MM.1S (cell line): ENCODE results near the gene CLEC2B.

ENCODE experiments used
- EZH2 ChIP-seq: fragments of 300-600 bp; sonication (generic); optimal IDR thresholded peaks from 2 replicates; pipeline ENCODE3; 2017; ENCODE audit warnings: low read depth, mild to moderate bottlenecking, antibody characterized with exemption, low read length, mixed read lengths
- EZH2phosphoT487 ChIP-seq: fragments of 300-600 bp; sonication (generic); IDR thresholded peaks from 2 replicates; pipeline ENCODE4 v1.6.1; 2018; ENCODE audit warnings: antibody characterized with exemption, low read length
- TF ChIP-seq, protein P1 (sequence below): fragments of 300-600 bp; sonication (generic); IDR thresholded peaks from 2 replicates; pipeline ENCODE4 v1.5.1; 2016; ENCODE audit warnings: antibody characterized with exemption, low read length, mixed read lengths

DNA sequence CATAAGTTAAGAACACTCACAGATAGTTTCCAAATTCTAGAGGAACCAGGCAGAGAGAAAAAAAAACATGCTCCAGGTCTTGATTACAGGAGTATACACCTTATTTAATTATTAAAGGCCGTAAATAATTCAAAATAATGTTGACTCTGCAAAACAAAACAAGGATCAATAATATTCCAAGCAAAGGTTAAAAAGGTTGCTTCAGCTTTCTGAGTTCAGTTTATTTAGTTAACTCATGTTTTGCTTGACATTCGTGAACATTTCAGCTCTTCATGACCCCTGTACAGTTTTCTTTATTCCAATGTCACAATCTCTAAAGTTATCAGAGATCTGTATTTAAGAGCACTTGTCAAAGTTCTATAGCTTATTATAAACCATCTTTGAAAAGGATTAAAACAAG, 31.8 kb upstream of the CLEC2B start:
- TF ChIP-seq, protein P1, sequence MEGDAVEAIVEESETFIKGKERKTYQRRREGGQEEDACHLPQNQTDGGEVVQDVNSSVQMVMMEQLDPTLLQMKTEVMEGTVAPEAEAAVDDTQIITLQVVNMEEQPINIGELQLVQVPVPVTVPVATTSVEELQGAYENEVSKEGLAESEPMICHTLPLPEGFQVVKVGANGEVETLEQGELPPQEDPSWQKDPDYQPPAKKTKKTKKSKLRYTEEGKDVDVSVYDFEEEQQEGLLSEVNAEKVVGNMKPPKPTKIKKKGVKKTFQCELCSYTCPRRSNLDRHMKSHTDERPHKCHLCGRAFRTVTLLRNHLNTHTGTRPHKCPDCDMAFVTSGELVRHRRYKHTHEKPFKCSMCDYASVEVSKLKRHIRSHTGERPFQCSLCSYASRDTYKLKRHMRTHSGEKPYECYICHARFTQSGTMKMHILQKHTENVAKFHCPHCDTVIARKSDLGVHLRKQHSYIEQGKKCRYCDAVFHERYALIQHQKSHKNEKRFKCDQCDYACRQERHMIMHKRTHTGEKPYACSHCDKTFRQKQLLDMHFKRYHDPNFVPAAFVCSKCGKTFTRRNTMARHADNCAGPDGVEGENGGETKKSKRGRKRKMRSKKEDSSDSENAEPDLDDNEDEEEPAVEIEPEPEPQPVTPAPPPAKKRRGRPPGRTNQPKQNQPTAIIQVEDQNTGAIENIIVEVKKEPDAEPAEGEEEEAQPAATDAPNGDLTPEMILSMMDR, result no peak
- TF ChIP-seq EZH2 (no peak), EZH2phosphoT487 (no peak)
